HL-60 (cell line): ENCODE results near the gene SCN5A.

Source experiments
- GABPA ChIP-seq: IDR thresholded peaks from 2 replicates; pipeline ENCODE4 v1.6.1; 2012; ENCODE audit warnings: low read depth
- TF ChIP-seq, protein P1 (sequence below): IDR thresholded peaks from one replicate; pipeline ENCODE4 v1.5.1; 2011; ENCODE audit warnings: low read length, control low read depth, inconsistent platforms; ENCODE audit not compliant: insufficient read depth

DNA sequence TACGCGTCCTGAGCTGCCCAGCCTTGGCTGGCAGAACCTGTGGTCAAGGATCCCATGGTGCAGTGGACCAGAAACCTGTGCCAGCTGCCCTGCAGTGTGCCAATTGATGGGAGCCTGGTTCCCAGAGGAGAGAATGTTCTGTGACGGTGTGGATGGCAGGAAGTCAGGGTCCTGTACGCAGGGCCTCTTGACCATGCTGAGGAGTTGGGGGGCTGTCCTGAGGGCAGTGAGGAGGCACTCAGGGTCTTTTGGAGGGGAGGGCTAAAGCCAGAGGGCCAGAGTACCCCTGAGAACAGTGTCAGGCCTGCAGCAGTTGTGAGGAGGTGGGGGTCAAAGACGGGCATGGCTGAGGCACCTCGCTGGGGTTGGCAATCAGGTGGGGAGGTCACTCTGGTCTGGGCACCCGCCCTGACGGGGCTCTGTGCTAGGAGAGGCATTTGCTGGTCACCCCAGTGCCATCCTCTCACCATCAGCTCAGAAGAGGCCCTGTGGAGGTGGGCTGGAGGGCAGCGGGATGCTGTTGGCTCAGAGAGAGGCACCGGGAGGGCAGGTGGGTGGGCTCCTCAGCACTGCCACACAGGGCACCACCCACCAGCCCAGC is 61.0 kb downstream of the SCN5A start:
- TF ChIP-seq, protein P1, sequence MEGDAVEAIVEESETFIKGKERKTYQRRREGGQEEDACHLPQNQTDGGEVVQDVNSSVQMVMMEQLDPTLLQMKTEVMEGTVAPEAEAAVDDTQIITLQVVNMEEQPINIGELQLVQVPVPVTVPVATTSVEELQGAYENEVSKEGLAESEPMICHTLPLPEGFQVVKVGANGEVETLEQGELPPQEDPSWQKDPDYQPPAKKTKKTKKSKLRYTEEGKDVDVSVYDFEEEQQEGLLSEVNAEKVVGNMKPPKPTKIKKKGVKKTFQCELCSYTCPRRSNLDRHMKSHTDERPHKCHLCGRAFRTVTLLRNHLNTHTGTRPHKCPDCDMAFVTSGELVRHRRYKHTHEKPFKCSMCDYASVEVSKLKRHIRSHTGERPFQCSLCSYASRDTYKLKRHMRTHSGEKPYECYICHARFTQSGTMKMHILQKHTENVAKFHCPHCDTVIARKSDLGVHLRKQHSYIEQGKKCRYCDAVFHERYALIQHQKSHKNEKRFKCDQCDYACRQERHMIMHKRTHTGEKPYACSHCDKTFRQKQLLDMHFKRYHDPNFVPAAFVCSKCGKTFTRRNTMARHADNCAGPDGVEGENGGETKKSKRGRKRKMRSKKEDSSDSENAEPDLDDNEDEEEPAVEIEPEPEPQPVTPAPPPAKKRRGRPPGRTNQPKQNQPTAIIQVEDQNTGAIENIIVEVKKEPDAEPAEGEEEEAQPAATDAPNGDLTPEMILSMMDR, result no peak
- TF ChIP-seq GABPA, result no peak
